Measurements from ENCODE around the gene RANBP3L. TPM values are rescaled to one million over a fixed set of nuclear protein-coding genes. Genes with fewer than 3 reads are reported as not detected.
"Not testable (repeated sequence)": the region's sequence is repeated elsewhere in the genome, so short reads cannot be mapped to it uniquely, and the experiment has no call there.

RANBP3L gene
- polyA plus RNA-seq, 1 donor: 0.53 TPM

DNA sequence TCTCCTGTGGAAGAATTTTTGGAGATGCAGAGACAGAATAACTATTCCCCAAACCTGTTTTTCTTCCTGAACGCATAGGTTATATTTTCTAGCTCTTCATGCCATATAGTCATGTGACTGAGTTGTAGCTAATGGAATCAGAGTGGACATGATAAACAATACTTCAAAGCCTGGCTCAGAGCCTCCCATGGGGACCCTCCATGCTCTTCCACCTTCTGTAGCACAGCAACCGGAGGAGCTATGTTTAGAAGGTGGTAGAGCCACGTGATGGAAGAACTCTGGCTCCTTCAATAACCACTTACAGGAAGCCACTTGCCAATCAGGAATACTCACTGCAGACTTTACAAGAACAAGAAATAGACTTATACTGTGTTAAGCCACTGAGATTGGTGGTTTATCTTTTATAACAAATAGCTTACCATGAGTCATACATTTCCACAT lies 99.2 kb downstream of the RANBP3L start:
- DNase-seq: no peak

DNA sequence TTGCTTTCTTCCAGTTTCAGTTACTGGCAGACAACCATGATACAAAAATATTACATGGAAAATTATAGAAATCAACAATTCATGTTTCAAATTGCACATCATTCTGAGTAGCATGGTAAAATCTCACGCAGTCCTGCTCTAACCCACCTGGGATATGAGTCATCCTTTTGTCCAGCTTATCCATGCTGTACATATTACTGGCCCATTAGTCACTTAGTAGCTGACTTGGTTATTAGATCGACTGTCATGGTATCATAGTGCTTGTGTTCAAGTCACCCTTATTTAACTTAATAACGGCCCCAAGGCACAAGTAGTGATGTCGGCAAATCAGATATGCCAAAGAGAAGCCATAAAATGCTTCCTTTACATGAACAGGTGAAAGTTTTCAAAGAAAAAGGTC lies 101.2 kb downstream of the RANBP3L start:
- DNase-seq: no peak

DNA sequence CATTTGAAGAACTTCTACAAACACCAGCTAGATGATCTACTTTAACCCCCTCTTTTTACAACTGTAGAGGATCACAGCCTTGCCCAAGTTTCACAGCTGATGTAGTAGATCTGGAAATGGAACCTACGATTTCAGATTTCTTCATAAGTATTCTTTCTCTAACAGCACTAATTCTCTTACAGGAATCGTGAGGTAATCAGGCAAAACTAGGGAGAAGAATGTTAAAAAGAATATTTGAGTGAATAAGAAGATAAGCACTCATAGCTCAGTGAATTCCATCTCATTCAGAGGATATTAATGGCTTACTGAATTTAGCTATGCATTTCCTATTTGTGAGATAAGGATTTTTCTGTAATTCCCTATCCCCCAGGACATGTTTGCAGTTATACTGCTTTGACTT lies 102.1 kb downstream of the RANBP3L start:
- DNase-seq: no peak

DNA sequence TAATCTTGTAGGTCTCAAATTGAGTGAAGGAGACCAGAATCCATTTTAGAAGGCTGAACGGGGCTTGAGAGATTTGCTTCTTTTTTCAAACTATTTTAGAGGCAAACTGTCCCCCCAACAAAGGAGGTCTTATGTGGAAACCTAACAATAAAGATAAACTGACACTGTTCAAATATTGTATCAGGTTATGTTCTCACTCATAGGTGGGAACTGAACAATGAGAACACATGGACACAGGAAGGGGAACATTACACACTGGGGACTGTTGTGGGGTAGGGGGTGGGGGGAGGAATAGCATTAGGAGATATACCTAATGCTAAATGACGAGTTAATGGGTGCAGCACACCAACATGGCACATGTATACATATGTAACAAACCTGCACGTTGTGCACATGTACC lies 102.9 kb downstream of the RANBP3L start:
- not testable (repeated sequence) for DNase-seq

Other genes with a start within 250 kb of the RANBP3L start
- 0.83 TPM for gene UGT3A2, start 235.0 kb downstream of the RANBP3L start, polyA plus RNA-seq (ENCODE audit: insufficient read length)
- gene LMBRD2, start 150.0 kb downstream of the RANBP3L start, polyA plus RNA-seq (ENCODE audit: insufficient read length): 14.2 TPM
- gene SKP2, start 149.8 kb downstream of the RANBP3L start, polyA plus RNA-seq (ENCODE audit: insufficient read length): 57.0 TPM
- gene NADK2, start 60.0 kb downstream of the RANBP3L start, polyA plus RNA-seq (ENCODE audit: insufficient read length): 45.3 TPM

Measured in hindlimb muscle (tissue), 1 donor.